Trophoblast cell (in vitro differentiated cells and primary cell): ENCODE data around the gene KIAA1328.

Source experiments
- DNase-seq, 2 donors: peaks; one replicate each; pipeline ENCODE4 v3.0.0-alpha.2; 2016
- H2AFZ ChIP-seq: 2 replicates; pipeline ENCODE4 v1.6.1; 2013; ENCODE audit warnings: low read length, moderate library complexity, mild to moderate bottlenecking; ENCODE audit not compliant: insufficient read depth, poor library complexity
- H2AK5ac ChIP-seq: 2 replicates; pipeline ENCODE4 v1.6.1; 2013; ENCODE audit warnings: mild to moderate bottlenecking, low read length
- H2BK120ac ChIP-seq: 2 replicates; pipeline ENCODE4 v1.6.1; 2013; ENCODE audit warnings: low read length, mild to moderate bottlenecking, moderate library complexity; ENCODE audit not compliant: insufficient read depth, poor library complexity
- H2BK12ac ChIP-seq: 2 replicates; pipeline ENCODE4 v1.6.1; 2013; ENCODE audit warnings: mild to moderate bottlenecking, low read length, moderate library complexity
- H2BK5ac ChIP-seq: 2 replicates; pipeline ENCODE4 v1.6.1; 2013; ENCODE audit warnings: low read length, low read depth, moderate library complexity, mild to moderate bottlenecking; ENCODE audit not compliant: poor library complexity
- H3K14ac ChIP-seq: 2 replicates; pipeline ENCODE4 v1.6.1; 2013; ENCODE audit warnings: mild to moderate bottlenecking, low read length
- H3K18ac ChIP-seq: 2 replicates; pipeline ENCODE4 v1.6.1; 2013; ENCODE audit warnings: mild to moderate bottlenecking, low read length
- H3K23ac ChIP-seq: 2 replicates; pipeline ENCODE4 v1.6.1; 2013; ENCODE audit warnings: low read length
- H3K27ac ChIP-seq: 2 replicates; pipeline ENCODE4 v1.5.1; 2013; ENCODE audit warnings: low read depth, mild to moderate bottlenecking, inconsistent platforms, low read length, moderate library complexity
- H3K27me3 ChIP-seq: 2 replicates; pipeline ENCODE4 v1.6.1; 2013; ENCODE audit warnings: inconsistent platforms, mild to moderate bottlenecking, low read length, moderate library complexity; ENCODE audit not compliant: insufficient read depth
- H3K36me3 ChIP-seq, 2 experiments: 1 replicate in 1 of 2; 2 replicates in 1 of 2; pipeline ENCODE4 v1.6.1; 2013; ENCODE audit warnings: low read length in 2 of 2, mild to moderate bottlenecking in 2 of 2, moderate library complexity in 1 of 2; ENCODE audit not compliant: insufficient read depth in 2 of 2, control insufficient read depth in 1 of 2
- H3K4ac ChIP-seq: 2 replicates; pipeline ENCODE4 v1.6.1; 2013; ENCODE audit warnings: low read depth, mild to moderate bottlenecking, low read length, moderate library complexity
- H3K4me1 ChIP-seq, 2 experiments: 1 replicate in 1 of 2; 2 replicates in 1 of 2; pipeline ENCODE4 v1.6.1; 2013; ENCODE audit warnings: low read length in 2 of 2, mild to moderate bottlenecking in 2 of 2, moderate library complexity in 1 of 2; ENCODE audit not compliant: insufficient read depth in 2 of 2, control insufficient read depth in 1 of 2
- H3K4me2 ChIP-seq: 2 replicates; pipeline ENCODE4 v1.6.1; 2013; ENCODE audit warnings: inconsistent platforms, mild to moderate bottlenecking, low read length, moderate library complexity
- H3K4me3 ChIP-seq: 2 replicates; pipeline ENCODE4 v1.5.1; 2013; ENCODE audit warnings: mild to moderate bottlenecking, low read depth, low read length, inconsistent platforms
- H3K79me1 ChIP-seq: one replicate; pipeline ENCODE4 v1.6.1; 2013; ENCODE audit warnings: low read length
- H3K79me2 ChIP-seq: 2 replicates; pipeline ENCODE4 v1.6.1; 2013; ENCODE audit warnings: low read length, mild to moderate bottlenecking; ENCODE audit not compliant: control insufficient read depth, insufficient read depth, poor library complexity
- H3K9ac ChIP-seq: 2 replicates; pipeline ENCODE4 v1.6.1; 2013; ENCODE audit warnings: mild to moderate bottlenecking, low read length
- H3K9me3 ChIP-seq: 2 replicates; pipeline ENCODE4 v1.6.1; 2013; ENCODE audit warnings: low read depth, mild to moderate bottlenecking, control low read depth, inconsistent platforms, low read length; ENCODE audit not compliant: insufficient read depth
- H4K12ac ChIP-seq: 2 replicates; pipeline ENCODE4 v1.6.1; 2013; ENCODE audit warnings: low read depth, mild to moderate bottlenecking, low read length, moderate library complexity
- H4K8ac ChIP-seq: 2 replicates; pipeline ENCODE4 v1.6.1; 2013; ENCODE audit warnings: low read depth, mild to moderate bottlenecking, low read length, moderate library complexity
- H4K91ac ChIP-seq: one replicate; pipeline ENCODE4 v1.6.1; 2013; ENCODE audit warnings: low read depth, mild to moderate bottlenecking, low read length, moderate library complexity
- WGBS: extraction: QIAGEN DNeasy Blood & Tissue Kit; methylation state at CpG from one replicate; pipeline ENCODE4 v1.1.7; 2013; ENCODE audit warnings: missing lambda C conversion rate; ENCODE audit not compliant: insufficient read length, insufficient coverage; ENCODE audit errors: extremely low coverage; 5-methylcytosine and 5-hydroxymethylcytosine counted together

KIAA1328 gene

DNA sequence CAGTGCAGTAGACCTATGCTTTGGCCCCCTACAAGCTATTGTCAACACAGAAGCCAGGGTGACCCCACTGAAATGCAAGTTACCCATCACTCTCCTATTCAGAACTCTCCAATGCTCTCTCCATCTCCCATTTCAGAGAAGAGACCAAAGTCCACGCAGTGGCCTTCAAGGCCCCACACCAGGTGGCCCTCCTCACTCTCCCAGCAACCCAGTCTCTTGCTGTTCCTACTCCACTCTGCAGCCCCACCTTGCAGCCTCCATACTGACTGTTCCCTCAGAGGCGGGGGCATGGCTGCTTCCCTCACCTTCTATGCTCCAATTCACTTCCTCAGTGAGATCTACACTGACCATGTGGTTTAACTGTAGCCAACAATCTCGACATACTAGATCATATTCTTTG lies 423.4 kb downstream of the KIAA1328 start:
- Histone ChIP-seq H3K4me3 (no peak overlapping the region), H2AFZ (no peak overlapping the region), H2AK5ac (no peak overlapping the region), H3K9me3 (peaks cover 5% of the 10 kb centered on the region), H3K4me2 (no peak overlapping the region), H3K27ac (no peak overlapping the region), H4K8ac (no peak overlapping the region), H3K9ac (no peak overlapping the region), H4K91ac (no peak overlapping the region), H3K36me3 (no peaks in the 10 kb centered on the region), H3K23ac (no peak overlapping the region), H2BK120ac (no peak overlapping the region), H3K14ac (no peak overlapping the region), H3K79me2 (no peaks in the 10 kb centered on the region), H2BK5ac (no peak overlapping the region), H3K4me1 (peaks cover 4 to 8% of the 10 kb centered on the region in 2 experiments), H3K27me3 (peaks cover 25% of the 10 kb centered on the region), H3K79me1 (no peaks in the 10 kb centered on the region), H4K12ac (no peak overlapping the region), H3K4ac (no peak overlapping the region), H3K18ac (no peak overlapping the region), H2BK12ac (no peak overlapping the region)
- no peak for DNase-seq
- WGBS = no CpG with 5 or more reads among the region's 3 CpGs

DNA sequence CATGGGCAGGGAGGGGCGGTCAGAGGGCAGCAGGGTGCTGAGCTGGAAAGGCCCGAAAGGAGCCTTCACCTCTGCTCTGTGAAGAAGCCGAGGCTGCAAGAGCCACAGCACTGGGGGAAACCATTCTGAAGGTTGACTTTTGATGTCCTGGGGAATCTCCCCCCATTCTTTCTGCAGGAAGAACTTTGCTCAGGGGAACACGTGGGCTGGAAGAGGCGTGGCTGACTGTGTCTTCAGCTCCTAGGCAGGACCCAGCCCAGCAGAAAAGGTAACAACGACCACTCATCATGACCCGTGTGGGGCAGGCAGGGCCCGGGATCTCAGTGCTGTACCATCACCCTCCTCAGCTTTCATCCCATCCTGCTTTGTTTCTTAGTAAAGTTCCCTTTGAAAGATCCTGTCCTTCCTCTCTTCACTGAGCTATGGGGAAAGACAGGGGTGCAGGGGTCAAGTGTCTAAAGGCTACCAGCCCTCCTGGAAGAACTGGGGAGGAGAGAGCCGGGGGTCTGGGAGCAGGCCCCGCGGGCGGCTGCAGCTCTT lies 424.0 kb downstream of the KIAA1328 start:
- no CpG with 5 or more reads among the region's 12 CpGs for WGBS
- Histone ChIP-seq H3K4me3 (no peak overlapping the region), H2BK5ac (no peak overlapping the region), H3K36me3 (no peaks in the 10 kb centered on the region), H3K27me3 (peaks cover 25% of the 10 kb centered on the region), H3K79me2 (no peaks in the 10 kb centered on the region), H3K79me1 (no peaks in the 10 kb centered on the region), H3K9me3 (peaks cover 5% of the 10 kb centered on the region), H2BK12ac (no peak overlapping the region), H4K8ac (no peak overlapping the region), H4K12ac (no peak overlapping the region), H3K4me2 (peak overlapping the region; percentile 93), H2BK120ac (no peak overlapping the region), H4K91ac (no peak overlapping the region), H3K4me1 (peaks cover 4 to 8% of the 10 kb centered on the region in 2 experiments), H2AFZ (no peak overlapping the region), H3K27ac (no peak overlapping the region), H3K14ac (no peak overlapping the region), H3K4ac (no peak overlapping the region), H3K23ac (no peak overlapping the region), H2AK5ac (no peak overlapping the region), H3K18ac (no peak overlapping the region), H3K9ac (no peak overlapping the region)
- DNase-seq = no peak

DNA sequence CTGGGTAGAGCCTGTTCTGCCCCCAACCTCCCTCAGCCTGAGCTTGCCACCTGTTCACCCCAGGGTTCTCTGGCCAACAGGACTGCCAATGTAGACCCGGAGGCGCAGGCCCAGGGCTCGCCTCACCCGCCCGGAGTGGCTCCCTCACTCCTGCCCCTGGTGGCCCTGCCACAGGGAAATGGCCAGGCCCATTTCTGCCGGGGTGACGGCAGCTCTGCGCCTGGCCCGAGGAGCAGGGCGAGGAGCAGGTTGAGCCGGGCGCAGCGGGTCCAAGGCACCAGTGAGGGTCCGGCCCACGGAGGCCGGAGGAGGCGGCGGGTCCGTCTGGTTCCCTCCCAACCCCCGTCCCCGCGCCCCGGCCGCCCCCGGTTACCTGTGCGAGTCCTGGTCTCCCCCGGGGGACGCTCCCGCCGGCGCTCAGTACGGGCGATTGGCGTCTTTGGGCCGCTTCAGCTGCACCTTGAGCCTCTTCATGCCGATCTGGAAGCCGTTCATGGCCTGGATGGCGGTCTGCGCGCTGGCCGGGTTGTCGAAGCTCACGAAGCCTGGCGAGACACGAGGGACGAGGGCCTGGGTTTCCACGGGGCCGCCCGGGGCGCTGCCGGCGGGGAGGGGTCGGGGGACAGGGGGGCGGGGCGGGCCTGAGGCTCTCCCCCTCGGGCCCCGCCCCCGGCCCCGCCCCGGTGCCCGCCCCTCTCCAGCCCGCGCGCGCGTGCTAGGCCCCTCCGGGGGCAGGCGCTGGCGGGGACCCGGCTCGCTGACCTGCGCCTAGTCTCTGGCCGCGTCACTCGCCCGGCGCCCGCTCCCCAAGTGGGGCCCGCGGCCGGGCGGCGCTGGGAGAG lies 424.7 kb downstream of the KIAA1328 start:
- Histone ChIP-seq H3K4me2 (peak overlapping the region; percentile 93), H3K14ac (no peak overlapping the region), H2BK12ac (no peak overlapping the region), H4K91ac (no peak overlapping the region), H2AFZ (no peak overlapping the region), H3K27ac (no peak overlapping the region), H2BK120ac (no peak overlapping the region), H3K27me3 (peaks cover 25% of the 10 kb centered on the region), H3K18ac (no peak overlapping the region), H3K9me3 (peaks cover 3% of the 10 kb centered on the region), H3K4me3 (peak overlapping the region; percentile 70), H3K4ac (no peak overlapping the region), H3K4me1 (peaks cover 4 to 8% of the 10 kb centered on the region in 2 experiments), H2BK5ac (no peak overlapping the region), H3K79me2 (no peaks in the 10 kb centered on the region), H3K9ac (no peak overlapping the region), H3K79me1 (no peaks in the 10 kb centered on the region), H3K36me3 (no peaks in the 10 kb centered on the region), H2AK5ac (no peak overlapping the region), H4K8ac (no peak overlapping the region), H4K12ac (no peak overlapping the region), H3K23ac (no peak overlapping the region)
- WGBS = no CpG with 5 or more reads among the region's 83 CpGs
- peak in 1 of 2 donors; percentile 12 for DNase-seq

DNA sequence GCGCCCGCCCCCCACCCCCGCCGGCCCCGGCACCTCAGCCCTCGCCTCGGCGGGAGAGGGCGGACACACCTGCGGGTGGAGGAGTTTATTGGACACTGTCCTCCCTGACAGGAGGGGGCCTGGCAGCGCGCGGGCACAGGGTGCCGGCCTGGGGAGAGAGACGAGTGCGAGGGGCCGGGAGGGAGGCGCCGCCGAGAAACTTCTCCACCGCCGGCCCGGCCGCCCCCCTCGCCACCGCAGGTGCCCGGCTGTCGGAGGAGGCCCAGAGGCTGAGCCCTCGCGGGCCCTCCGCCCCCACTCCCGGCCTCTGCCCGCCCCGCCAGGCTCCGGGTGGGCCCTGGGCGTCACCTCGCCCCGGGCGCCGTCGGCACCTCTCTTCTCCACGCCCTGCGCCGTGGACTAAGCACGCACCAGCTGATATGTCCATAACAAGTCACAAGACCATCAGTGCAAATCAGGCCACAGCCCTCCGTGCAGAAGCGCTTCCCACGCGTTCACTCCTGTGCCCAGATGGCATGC lies 425.4 kb downstream of the KIAA1328 start:
- Histone ChIP-seq H4K91ac (no peak overlapping the region), H2AK5ac (no peak overlapping the region), H3K79me1 (no peaks in the 10 kb centered on the region), H4K8ac (no peak overlapping the region), H3K9me3 (peaks cover 2% of the 10 kb centered on the region), H4K12ac (no peak overlapping the region), H3K4me2 (peak overlapping the region; percentile 68), H3K23ac (no peak overlapping the region), H2BK12ac (no peak overlapping the region), H3K4ac (no peak overlapping the region), H3K36me3 (no peaks in the 10 kb centered on the region), H3K27ac (no peak overlapping the region), H3K9ac (no peak overlapping the region), H3K27me3 (peaks cover 25% of the 10 kb centered on the region), H3K79me2 (no peaks in the 10 kb centered on the region), H2BK5ac (no peak overlapping the region), H3K18ac (no peak overlapping the region), H3K4me1 (peaks cover 4 to 8% of the 10 kb centered on the region in 2 experiments), H3K4me3 (peak overlapping the region; percentile 69), H2BK120ac (no peak overlapping the region), H2AFZ (peak overlapping the region; percentile 71), H3K14ac (no peak overlapping the region)
- no CpG with 5 or more reads among the region's 49 CpGs for WGBS
- DNase-seq = no peak
